AG20443 (cell line): ENCODE results near the gene CCNY.
"Not testable (repeated sequence)": the region's sequence is repeated elsewhere in the genome, so short reads cannot be mapped to it uniquely, and the experiment has no call there.

Experiments
- DNase-seq: peaks from one replicate; pipeline ENCODE4 v3.0.0; 2012; ENCODE audit warnings: low spot score, mixed read lengths

CCNY gene

DNA sequence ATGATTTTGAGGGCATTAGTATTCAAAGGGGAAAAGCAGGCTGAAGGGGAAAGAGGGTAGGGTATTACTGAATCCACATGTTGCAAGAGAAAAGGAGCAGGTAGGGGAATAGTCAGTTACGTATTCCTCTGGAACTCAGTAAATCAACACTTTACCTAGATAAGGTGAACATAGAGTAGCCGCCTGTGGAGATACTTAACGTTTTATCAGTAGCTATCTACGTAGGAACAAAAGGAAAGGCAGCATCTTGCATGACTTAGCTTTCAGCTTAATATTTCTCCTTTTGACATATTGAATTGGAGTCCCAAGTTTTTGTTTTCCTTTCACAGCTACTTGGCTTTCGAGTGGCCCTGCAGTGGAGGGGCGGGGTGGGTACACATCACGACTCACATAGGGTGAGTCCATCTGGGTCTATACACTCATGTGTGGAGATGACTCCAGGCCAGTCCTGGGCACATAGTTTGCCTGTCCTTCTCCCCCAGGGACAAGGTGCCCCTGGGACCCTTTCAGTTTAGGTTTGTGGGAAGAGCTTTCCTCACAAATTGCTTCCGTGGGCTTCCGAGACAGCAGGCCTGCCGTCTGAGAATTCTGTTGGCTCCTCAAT, 48.1 kb downstream of the CCNY start:
- no peak for DNase-seq

DNA sequence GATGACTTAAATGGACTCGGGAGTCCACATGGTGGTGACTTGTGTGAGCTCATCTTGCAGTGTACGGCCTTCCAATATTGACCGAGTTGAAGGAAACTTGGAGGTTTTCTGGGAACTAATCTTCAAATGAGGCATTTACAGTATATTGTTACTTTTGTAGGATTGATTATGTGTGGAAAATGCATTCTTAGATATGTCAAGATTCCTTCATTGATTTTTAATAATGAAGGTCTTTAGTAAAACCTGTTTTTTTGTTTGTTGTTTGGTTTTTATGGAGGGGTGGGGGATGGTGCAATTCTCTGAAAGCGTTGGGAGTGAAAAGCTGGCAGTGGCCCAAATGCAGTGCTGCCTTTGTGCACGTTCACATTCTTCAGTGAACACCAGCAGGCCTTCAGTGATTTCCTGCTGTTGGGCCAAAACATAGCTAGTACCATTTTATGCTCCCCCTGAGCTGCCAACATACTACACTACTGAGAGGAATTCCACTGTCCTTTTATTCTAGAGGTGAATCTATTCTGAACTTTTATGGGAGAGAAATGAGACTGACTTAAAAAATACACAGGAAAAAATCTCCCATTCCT, 50.4 kb downstream of the CCNY start:
- no peak for DNase-seq

DNA sequence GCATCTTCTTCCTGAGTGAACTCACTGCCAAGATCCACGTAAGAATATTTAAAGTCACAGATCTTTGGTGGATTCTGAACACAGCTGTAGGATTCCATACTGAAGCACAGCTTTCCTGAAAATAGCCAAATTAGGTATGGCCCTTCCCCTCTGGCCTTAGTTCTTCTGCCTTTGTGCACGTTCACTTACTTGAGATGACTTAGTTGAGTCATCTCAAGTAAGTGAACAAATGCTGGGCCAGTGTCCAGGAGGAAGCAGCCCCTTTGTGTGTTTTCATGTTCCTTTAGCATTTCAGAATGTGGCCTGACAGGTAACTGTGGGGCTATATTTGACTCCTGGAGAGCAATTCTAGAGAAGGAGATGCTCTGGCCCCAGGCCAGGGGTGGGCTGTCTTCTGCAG, 51.5 kb downstream of the CCNY start:
- no peak for DNase-seq

DNA sequence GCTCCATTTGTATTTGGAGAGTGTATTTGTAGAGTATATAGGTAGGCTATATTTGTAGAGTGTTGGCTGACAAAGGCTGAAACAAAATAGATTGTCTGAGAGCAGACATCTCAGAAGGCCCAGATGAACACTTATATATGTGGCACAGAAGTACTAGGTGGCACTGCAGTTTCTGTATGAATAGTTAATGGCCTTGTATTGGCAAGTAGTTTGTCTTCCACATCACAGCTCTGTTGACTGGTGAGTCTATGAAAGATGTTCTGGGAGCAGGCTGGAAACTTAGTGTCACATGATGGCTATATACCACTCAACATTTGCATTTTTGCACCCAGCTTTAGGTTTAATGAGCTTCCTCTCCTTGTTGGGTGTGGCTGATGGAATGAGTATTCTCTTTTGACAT, 51.9 kb downstream of the CCNY start:
- no peak for DNase-seq

DNA sequence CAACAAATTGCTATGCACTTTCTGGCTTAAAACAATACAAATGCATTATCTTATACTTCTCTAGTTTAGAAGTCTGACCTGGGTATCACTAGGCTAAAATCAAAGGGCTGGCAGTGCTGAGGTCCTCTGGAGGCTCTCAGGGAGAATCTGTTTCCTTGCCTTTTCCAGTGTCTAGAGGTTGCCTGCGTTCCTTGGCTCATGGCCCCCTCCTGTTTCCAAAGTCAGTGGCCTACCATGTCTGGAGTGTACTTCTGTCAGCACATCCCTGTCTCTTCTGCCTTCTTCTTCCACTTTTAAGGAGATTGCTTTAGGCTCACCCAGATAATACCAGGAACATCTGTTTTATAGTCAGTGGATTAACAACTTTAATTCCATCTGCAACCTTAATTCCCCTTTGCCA, 52.4 kb downstream of the CCNY start:
- DNase-seq: no peak

DNA sequence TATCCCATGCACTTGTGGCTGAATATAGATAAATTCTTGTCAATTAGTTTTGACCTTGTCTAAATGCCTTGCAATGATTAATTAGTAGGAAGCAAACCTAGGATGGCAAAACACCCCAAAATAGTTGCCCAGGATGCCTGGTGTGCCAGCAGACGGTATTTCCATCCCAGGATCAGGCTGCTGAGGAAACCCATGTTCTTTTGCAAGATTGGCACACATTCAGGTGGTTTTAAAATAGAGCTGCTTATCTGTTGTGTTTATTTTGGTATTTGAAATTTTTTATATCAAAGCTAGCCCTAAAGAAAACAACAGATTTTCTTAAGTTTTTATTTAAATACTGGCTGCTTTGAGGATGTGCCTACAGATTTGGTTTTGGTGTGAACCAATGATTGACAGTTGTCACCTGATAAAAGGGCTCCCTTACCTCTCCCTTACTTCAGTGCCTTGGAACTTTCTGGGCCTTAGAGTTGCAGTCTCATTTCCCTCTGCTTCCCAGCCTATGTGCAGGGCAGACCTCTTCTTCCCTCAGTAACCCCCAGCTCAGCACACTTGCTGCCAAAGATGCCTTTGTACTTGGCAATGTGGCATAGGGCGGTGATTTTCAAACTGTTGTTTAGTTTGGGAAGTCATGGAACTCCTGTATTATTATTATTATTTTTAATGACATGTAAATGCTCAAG, 54.0 kb downstream of the CCNY start:
- no peak for DNase-seq

DNA sequence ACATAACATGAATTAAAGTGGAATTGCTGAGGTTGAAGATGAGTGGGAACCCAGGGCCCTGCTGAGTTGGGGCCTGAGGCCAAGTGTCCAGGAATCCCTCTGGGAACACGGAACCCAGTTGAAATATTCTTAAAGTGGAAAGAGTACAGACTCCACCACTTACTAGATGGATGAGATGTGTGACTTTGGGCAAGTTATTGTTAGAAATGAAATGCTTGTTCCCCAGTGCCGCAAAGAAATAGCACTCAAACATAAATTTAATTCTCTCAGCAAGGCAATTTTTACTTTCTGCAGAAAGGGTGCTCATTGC, 54.5 kb downstream of the CCNY start:
- no peak for DNase-seq

DNA sequence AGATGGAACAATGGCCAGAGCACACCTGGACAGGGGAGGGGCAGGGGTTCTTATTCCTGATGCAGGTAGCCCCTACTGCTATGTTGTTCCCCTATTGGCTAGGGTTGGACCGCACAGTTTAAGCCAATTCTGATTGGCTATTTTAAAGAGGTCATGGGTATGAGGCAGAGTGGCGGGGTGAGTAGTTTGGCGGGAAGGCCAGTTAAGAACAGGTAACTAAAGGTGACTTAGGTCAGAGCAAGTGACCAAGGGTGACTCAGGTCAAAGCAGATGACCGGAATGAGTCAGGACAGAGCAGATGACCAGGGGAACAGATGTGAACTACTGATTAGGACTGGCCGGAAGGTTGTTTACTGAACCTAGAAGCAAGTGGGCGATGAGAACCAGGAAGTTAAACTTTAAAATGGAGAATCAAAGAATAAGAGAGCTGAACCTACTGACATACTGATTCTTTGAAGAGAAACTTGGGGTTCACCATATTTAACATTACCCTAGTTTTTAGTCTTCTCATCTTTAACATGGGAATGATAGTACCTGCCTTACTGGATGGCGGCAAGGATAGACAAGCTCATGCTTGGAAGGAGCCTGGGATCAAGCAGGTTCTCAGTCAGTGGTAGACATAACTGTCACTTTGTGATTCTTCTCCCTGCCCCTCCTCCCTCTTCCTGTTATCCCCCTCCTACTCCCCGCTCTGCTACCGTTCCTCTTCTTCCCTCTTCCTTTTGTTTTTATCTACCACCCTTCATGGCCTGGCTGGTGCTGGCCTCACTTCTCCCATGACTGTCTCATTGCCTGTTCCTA, 55.0 kb downstream of the CCNY start:
- DNase-seq: no peak

DNA sequence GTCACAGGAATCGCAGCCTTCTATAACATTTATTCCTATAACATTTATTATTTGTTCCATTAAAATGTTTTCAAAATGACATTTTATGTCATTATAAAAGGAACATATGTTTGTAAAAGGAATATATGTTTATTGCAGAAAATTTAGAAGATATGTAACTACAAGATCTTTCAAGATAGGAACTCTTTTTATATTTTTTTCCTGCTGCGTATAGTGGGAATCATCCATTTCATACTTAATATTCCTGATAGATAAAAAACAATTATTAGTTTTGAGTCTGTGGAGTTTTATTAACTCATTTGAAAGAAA, 55.6 kb downstream of the CCNY start:
- DNase-seq: no peak

DNA sequence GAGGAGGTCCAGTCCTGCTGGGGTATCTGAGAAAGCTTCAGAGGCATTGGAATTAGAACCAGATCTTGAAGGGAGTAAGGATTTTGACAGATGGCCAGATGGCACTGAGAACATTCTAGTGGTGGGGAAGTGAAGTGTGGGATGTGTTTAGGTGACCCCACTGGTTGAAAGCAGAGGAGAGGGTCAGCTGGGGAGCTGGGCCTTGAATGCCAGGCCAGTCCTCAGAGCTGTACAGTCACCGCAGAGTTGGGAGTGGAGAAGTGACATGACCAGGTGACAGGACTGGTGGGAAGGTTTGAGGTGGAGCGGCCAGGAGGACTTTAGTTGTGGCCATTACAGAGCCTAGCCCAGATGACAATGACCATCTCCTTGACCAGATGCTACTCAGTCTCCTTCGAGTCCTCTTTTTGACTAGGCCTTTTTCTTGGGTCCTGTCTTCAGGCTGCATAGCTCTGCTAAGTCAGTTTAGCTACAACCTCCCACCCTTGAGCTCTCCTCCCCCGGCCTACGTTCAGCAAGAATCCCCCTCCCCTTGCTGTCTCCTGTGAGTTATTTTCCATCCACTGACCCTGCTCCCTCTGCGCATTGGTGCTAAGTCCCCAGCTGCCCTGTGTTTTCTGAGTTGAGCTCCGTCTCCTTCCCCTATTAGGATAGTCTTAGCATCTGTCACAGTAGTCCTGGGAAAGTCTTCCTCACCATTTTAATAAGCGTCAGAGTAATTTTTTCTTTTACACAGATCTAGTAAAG, 56.3 kb downstream of the CCNY start:
- no peak for DNase-seq

DNA sequence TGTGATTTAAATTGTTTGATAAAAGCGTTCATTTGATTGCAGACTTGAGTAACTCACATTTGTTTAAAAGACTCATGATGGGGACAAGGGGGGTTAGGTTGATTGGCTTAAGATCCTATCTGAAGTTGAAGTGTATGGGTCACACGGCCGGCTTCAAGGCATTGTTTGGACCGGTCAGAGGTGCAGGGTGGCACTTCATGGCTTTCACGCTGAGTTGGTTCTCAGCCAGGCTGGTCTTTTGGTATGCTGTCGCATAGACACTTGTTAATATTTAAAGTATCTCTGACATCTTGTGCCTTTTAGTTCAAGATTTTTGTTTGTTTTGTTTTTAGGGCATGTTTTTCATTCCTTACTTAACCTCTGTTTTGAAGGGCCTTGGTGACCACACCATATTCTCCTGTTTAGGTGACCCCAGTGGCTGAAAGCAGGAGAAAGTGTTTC, 58.1 kb downstream of the CCNY start:
- DNase-seq: no peak

DNA sequence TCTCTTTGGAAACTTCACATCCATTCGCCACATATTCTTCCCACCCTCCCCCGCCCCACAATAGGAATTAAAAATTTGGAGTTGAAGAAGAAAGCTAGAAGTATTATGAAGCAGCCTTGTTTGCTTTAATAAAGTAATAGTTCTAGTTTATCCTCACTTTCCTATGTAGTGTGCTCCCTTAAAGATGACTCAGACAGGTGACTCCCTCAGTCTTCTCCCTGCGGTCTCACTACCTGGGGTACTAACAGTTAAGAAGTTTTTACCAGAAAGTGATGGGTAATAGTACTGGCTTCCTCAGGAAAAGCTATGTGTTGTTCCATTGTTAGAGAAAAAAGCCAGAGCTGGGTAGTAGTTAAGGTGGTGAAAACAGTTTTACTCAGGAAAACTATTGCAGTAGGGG, 58.6 kb downstream of the CCNY start:
- no peak for DNase-seq

DNA sequence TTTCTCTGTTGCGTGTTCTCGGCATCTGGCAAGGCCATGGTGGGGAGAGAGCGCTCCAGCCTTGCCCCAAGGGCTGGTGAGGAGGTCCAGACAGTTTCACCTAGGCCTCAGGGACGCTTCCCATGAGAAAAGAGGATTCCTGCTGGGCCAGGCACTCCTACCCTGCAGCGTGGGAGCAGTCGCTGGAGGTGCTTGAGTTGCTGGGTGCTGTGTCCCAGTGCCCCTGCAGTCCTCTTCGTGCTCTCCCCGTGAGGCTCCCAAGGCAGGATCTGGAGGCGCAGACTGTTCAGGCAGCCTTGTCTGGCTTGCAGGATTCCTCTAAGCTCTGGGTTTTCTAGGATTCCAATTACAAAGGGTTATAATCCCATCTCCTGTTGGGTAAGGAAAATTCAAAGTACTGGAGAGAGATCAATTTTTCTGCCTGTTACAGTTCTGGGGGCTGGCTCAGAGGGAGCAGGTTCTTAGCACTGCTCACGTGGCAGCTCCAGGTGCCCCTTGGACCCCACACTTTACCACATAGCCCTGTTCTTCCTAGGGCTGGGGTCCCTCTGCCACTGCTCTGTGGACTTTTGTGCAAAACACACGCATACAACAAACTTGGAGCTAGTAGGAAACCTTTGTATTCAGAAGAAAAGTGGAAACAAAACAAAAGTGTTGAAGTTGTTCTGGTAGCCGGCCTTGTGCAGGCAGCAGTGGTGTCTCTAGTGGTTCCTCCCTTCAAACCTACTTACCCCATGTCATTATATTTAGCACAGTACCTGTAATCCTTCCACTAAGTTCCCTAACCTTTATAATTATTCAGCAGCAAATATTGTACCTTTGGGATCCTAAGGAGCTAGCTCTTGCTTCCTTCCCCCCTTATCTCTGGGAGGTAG, 60.5 kb downstream of the CCNY start:
- DNase-seq: no peak

DNA sequence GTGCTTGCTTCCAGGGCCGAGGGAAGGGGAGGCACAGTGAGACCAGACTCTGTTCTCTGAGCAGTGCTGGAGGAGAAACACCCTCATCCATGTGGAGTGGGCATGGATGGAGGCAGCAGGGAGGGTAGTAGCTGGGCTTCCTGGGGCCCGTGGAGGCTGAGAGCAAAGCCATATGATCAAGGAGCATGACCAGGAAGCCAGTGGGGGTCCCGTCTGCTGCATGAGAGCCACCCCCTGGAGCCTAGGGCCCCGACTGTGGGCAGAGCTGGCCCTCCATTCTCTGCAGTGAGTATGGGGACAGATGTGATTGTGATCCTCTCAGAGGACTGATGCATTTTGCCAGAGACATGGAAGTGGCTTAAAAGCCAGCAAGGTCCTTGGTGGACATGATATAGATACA, 61.6 kb downstream of the CCNY start:
- DNase-seq: no peak

DNA sequence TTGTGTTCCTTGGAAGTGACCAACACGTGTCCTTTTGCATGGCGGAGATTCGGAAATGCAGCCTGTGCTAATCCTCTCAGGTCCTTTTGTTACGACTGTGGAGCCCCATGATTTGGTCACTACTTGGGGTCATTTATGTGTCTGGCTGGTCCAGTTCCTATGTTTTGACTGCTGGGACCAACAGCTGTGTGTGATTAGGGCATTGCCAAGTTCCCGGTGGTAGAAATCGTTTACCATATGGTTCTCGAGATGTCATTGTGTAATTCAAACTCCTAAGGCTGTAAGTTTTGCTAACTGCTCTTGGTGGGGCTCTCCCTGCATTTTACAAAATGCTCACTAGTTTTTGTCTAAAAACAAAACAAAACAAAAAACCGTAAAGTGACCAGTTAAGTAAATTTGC, 62.0 kb downstream of the CCNY start:
- DNase-seq: peak; percentile 58

DNA sequence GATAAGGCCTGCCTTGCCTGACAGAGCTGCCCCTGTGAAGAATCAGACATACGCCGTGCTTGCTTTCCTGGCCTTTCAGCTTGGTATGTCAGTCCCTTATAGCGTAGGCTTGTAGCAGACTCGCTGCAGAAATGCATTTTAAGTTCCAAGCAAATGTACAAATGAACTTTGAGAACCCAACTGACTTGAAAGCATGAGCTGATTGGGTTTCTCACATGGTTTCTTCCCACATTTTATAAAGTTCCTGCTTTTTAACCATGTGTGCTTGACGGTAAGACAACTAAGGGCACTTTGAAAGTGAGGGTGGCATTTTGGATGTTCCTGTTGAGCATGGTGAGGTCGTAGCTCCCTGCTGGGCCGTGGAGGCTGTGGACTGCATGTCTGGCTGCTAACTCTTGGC, 62.6 kb downstream of the CCNY start:
- DNase-seq: no peak

DNA sequence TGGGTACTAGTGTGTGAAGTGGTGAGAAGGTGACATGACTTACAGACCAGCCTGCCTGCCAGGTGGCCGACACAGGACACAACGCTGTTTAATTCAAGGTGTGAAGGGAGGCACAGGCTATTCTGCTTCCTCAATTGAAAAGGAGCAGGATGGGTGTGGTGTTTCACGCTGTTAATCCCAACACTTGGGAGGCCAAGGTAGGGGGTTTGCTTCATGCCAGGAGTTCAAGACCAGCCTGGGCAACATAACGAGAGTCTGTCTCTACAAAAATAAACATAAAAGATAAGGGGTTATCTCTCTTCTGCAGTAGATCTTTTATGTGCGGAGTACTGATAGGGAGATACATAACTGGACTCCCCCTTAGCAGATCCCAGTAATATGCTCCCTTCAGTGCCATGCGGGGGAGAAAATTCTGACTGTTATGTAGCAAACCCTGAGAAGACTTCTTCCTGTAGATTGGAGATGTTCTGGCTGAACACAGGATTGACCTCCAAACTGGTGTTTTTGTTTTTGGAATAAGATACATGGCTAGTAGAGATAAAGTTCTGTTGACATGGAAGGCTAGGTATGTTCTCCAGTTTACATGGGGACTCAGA, 63.2 kb downstream of the CCNY start:
- DNase-seq: no peak

DNA sequence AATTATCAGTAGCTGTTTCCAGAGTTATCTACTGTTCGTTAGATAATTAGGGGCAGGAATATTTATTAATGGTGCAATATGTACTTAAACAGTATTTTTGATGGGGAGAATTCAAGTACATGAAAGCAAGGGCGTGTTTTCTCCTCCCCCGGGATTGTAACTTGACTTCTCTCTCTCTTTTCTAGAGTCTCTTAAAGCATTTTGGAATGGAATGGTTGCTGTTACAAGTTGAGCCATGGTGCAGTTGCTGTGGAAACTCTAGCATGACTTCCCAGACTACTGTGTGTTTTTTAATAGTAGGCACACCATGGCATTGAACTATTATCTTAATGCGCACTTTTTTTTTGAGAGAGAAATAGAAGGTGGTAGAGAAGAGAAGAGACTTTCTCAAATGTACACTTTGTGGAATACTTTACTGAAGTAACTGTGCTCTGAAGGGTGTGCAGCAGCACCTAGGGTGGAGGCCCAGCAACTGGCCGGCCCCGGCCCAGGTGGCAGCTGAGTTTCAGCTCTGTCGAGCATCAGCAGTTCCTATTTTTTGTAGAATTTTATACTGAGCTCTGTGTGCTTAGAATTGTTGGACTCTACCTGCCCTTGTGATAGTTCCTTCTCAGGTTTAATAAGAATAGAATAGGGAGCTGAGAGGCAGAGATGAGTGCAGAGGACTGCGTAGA, 64.4 kb downstream of the CCNY start:
- DNase-seq: no peak

DNA sequence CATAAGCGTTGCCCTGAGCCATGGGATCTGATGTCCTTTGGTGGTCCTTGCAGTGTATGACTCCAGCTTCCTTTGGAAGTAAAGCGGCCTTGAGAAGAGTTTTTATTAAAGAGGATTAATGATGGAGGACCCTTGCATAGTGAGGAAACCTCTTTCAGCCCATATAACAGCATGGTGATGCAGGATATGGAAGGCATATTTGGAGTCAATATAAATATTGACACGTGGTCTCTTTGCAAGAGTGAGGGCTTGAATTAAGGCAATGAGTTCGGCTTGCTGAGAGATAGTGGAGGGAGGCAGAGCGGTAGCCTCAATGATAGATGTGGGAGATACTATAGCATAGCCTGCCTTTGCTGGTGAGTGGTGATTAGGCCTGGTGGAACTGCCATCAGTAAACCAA, 67.2 kb downstream of the CCNY start:
- not testable (repeated sequence) for DNase-seq

DNA sequence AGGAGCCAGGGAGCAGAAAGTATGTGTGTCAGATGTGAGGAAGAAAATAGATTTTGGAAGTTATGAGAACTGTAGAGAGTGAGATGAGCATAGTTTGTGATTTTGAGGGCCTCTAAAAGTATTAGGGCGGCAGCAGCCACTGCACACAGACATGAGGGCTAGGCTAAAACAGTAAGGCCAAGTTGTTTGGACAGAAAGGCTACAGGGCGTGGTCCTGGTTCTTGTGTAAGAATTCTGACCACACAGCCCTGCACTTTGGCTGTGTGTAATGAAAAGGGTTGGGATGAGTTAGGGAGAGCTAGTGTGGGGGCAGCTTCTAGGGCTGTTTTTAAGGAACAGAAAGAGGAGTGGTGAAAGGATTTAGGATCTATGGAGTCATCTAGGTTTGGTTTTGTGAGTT, 67.8 kb downstream of the CCNY start:
- DNase-seq: not testable (repeated sequence)
